ENCODE data around the gene PCBP1.

DNA sequence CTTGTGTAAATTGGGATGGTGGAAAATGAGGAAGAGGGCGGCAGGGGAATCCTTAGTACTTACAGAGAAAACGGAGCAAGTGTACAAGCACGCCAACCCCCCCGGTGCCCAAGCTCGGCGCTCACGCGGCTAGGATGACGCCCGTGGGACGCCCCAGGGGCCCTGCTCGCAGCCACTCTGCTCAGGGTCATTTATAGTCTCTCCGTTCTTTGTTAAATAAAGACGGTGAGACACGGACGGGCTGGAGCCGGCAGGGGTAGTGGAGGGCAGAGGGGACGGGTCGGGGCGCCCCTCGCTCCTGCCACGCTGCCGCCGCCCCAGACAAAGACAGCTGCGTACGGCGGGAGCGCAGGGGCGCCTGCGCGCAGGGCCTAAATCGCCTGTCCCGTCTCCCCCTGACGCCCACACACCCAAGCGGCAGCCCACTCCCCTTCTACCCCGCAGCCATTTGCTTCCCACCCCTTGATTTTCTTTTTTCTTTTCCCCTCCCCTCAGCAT is 37.8 kb downstream of the PCBP1 start:
- TF ChIP-seq POLR2A (IDR thresholded peaks at IDR 0.05; ENCODE audit: low read length): peak; percentile 75
- TF ChIP-seq GATA1 (IDR thresholded peaks at IDR 0.05; ENCODE audit: low read depth, low read length): no peak

Measured in erythroblast (primary cell).